DMS53 treated with DMSO at 0.1 percent for 48 hours (cell line): ENCODE measurements around the gene RPL12.

Experiments
- DNase-seq: peaks from one replicate; lab custom pipeline; 2025; ENCODE audit not compliant: unreplicated experiment; lab: John Stamatoyannopoulos, UW

RPL12 gene

GRCh38 chr9:127405344-127406125, 45.7 kb downstream of the RPL12 start:
- no peak for DNase-seq

GRCh38 chr9:127404631-127405030, 46.6 kb downstream of the RPL12 start:
- no peak for DNase-seq

- DNase-seq: no peak
These were observed 47.6 kb downstream of the RPL12 start for GRCh38 chr9:127403507-127404192.

GRCh38 chr9:127402401-127403090, 48.7 kb downstream of the RPL12 start:
- no peak for DNase-seq

- no peak for DNase-seq
These were observed 51.4 kb downstream of the RPL12 start for GRCh38 chr9:127399736-127400269.

GRCh38 chr9:127398715-127399400, 52.3 kb downstream of the RPL12 start:
- no peak for DNase-seq

GRCh38 chr9:127398275-127398647, 52.9 kb downstream of the RPL12 start:
- DNase-seq: no peak
